ENCODE measurements around the gene SENP5. TPM values are rescaled to one million over a fixed set of nuclear protein-coding genes. Genes with fewer than 3 reads are reported as not detected.

The SENP5 gene
- total and polyA plus RNA-seq, 9 of the 15 experiments (the other 6 are each of a cell fraction or from before 2014, with no cell fraction given): 18.3 to 59.7 (median 35.8) TPM

DNA sequence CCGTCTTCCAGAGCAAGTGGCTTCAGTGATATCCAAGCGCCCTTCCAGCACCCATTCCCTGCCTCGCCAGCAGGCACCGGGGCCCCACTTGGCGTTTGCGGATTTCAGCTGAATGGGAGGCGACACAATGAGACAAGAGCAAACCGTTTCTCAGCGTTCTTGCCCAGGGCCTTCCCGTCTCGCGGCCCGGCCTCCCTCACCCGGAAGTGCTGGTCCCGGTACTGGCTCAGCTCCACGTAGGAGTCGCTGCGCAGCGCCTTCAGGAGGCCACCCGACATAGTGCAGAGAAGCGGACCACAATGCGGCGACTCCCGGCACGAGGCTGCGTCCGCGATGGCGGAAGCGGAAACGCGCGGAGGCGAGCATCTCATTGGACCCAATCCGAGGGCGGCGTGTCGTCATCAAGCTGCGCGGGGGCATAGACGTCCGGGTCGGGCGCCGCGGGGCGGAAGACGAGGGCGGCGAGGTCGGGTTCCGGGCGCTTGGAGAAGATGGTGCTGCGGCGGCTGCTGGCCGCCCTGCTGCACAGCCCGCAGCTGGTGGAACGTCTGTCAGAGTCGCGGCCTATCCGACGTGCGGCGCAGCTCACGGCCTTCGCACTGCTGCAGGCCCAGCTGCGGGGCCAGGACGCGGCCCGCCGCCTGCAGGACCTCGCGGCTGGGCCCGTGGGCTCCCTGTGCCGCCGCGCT, 74.7 kb downstream of the SENP5 start, which contains the start of gene NCBP2 (continued):
- TF ChIP-seq NR2C1 (IDR thresholded peaks at IDR 0.05) (peak; percentile 94), NR2C1 (tag; IDR thresholded peaks at IDR 0.05) (peak; percentile 97), HNRNPL (IDR thresholded peaks at IDR 0.05; ENCODE audit: low read depth, low read length) (peak; percentile 62; the same call in 1 of the 2 replicates), SIN3A (IDR thresholded peaks at IDR 0.05; ENCODE audit: borderline replicate concordance in 2 of 2, control insufficient read depth in 1 of 2, low read depth in 2 of 2, low read length in 2 of 2) (peak; percentile 94 to 97), NRF1 (conservative IDR thresholded peaks at IDR 0.05 in 1 of 2, IDR thresholded peaks at IDR 0.05 in 1 of 2) (peak; percentile 88 to 91), CBX1 (IDR thresholded peaks at IDR 0.05; ENCODE audit: low read depth) (peak; percentile 92; the same call in 1 of the 2 replicates), EGR1 (conservative IDR thresholded peaks at IDR 0.05) (peak; percentile 65), L3MBTL2 (IDR thresholded peaks at IDR 0.05) (peak; percentile 95), TARDBP (IDR thresholded peaks at IDR 0.05) (peak; percentile 79; the same call in 1 of the 2 replicates), JUN (IDR thresholded peaks at IDR 0.05; ENCODE audit: borderline replicate concordance, low read depth, low read length) (peak; percentile 89; the same call in 1 of the 2 replicates), JUN (CRISPR knock-in tag; IDR thresholded peaks at IDR 0.05; ENCODE audit: borderline replicate concordance) (peak; percentile 85; the same call in 1 of the 2 replicates), NFE2L1 (tag; IDR thresholded peaks at IDR 0.05; ENCODE audit: borderline replicate concordance, low read depth) (no peak), TAF15 (IDR thresholded peaks at IDR 0.05; ENCODE audit: low read depth, low read length) (no peak), NR1H2 (CRISPR knock-in tag; IDR thresholded peaks at IDR 0.05) (0 out of 2 replicates have a peak, but pooled peaks have one; percentile 44), LARP7 (IDR thresholded peaks at IDR 0.05) (no peak), HDAC2 (IDR thresholded peaks at IDR 0.05) (peak; percentile 70), FOSL1 (tag; conservative IDR thresholded peaks at IDR 0.05) (0 out of 2 replicates have a peak, but pooled peaks have one; percentile 25), TAF7 (tag; IDR thresholded peaks at IDR 0.05) (peak; percentile 52; the same call in 1 of the 2 replicates), CBFA2T2 (conservative IDR thresholded peaks at IDR 0.05) (no peak; the same call in 1 of the 2 replicates)
- TF ChIP-seq, protein P1, sequence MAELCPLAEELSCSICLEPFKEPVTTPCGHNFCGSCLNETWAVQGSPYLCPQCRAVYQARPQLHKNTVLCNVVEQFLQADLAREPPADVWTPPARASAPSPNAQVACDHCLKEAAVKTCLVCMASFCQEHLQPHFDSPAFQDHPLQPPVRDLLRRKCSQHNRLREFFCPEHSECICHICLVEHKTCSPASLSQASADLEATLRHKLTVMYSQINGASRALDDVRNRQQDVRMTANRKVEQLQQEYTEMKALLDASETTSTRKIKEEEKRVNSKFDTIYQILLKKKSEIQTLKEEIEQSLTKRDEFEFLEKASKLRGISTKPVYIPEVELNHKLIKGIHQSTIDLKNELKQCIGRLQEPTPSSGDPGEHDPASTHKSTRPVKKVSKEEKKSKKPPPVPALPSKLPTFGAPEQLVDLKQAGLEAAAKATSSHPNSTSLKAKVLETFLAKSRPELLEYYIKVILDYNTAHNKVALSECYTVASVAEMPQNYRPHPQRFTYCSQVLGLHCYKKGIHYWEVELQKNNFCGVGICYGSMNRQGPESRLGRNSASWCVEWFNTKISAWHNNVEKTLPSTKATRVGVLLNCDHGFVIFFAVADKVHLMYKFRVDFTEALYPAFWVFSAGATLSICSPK (IDR thresholded peaks at IDR 0.05; ENCODE audit: borderline replicate concordance): no peak
- TF ChIP-seq, protein P2, sequence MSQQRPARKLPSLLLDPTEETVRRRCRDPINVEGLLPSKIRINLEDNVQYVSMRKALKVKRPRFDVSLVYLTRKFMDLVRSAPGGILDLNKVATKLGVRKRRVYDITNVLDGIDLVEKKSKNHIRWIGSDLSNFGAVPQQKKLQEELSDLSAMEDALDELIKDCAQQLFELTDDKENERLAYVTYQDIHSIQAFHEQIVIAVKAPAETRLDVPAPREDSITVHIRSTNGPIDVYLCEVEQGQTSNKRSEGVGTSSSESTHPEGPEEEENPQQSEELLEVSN (IDR thresholded peaks at IDR 0.05; ENCODE audit: borderline replicate concordance in 1 of 2, extremely low read depth in 1 of 2, insufficient read depth in 1 of 2, insufficient read length in 1 of 2, low read depth in 1 of 2, low read length in 1 of 2, poor library complexity in 1 of 2, severe bottlenecking in 1 of 2): peak; percentile 88 to 90
- TF ChIP-seq, protein P3, sequence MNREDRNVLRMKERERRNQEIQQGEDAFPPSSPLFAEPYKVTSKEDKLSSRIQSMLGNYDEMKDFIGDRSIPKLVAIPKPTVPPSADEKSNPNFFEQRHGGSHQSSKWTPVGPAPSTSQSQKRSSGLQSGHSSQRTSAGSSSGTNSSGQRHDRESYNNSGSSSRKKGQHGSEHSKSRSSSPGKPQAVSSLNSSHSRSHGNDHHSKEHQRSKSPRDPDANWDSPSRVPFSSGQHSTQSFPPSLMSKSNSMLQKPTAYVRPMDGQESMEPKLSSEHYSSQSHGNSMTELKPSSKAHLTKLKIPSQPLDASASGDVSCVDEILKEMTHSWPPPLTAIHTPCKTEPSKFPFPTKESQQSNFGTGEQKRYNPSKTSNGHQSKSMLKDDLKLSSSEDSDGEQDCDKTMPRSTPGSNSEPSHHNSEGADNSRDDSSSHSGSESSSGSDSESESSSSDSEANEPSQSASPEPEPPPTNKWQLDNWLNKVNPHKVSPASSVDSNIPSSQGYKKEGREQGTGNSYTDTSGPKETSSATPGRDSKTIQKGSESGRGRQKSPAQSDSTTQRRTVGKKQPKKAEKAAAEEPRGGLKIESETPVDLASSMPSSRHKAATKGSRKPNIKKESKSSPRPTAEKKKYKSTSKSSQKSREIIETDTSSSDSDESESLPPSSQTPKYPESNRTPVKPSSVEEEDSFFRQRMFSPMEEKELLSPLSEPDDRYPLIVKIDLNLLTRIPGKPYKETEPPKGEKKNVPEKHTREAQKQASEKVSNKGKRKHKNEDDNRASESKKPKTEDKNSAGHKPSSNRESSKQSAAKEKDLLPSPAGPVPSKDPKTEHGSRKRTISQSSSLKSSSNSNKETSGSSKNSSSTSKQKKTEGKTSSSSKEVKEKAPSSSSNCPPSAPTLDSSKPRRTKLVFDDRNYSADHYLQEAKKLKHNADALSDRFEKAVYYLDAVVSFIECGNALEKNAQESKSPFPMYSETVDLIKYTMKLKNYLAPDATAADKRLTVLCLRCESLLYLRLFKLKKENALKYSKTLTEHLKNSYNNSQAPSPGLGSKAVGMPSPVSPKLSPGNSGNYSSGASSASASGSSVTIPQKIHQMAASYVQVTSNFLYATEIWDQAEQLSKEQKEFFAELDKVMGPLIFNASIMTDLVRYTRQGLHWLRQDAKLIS (CRISPR knock-in tag; IDR thresholded peaks at IDR 0.05): peak; percentile 98

Measured in K562 (cell line).